ENCODE measurements around the gene NOP14. TPM values are rescaled to one million over a fixed set of nuclear protein-coding genes. Genes with fewer than 3 reads are reported as not detected.
A peak's percentile ranks its signal among the peaks of the same experiment; 100 is the strongest.

NOP14 gene
- total RNA-seq, 1 donor from 2014 or later = 12.3 TPM

DNA sequence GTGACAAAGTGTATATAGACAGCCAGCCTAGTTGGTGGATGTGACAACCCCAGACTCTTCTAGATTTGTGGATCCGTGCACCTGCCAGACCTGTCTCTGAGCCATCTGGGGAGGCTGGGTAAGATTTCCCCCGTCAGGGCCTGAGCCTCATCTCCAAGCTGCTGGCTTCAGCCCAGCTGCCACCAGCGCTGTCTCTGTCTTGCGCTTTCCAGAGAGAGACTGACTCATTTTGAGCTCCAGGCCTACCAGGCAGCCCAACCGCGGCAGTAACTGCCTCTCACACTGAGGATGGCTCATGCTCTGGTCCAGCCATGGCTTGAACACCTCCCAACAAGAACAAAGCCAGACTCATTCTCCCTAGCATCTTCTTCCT, 26.4 kb downstream of the NOP14 start:
- Histone ChIP-seq H3K36me3 (peaks cover 36 to 50% of the 10 kb centered on the region in 2 donors), H3K4me1 (peaks cover 0 to 21% of the 10 kb centered on the region in 2 donors), H3K4me3 (no peak overlapping the region), H3K9me3 (no peaks in the 10 kb centered on the region), H3K27ac (no peak overlapping the region), H3K27me3 (no peaks in the 10 kb centered on the region)
- TF ChIP-seq CTCF (IDR thresholded peaks at IDR 0.05) = no peak
- intact Hi-C loops (cut with DNase I) = loop anchor here (10.0 kb wide), 1 partner anchor 472 kb away; the partner anchor contains the start of gene RNF4
- peak in 1 of 2 donors; percentile 60 for DNase-seq (ENCODE audit: low spot score in 2 of 2)

DNA sequence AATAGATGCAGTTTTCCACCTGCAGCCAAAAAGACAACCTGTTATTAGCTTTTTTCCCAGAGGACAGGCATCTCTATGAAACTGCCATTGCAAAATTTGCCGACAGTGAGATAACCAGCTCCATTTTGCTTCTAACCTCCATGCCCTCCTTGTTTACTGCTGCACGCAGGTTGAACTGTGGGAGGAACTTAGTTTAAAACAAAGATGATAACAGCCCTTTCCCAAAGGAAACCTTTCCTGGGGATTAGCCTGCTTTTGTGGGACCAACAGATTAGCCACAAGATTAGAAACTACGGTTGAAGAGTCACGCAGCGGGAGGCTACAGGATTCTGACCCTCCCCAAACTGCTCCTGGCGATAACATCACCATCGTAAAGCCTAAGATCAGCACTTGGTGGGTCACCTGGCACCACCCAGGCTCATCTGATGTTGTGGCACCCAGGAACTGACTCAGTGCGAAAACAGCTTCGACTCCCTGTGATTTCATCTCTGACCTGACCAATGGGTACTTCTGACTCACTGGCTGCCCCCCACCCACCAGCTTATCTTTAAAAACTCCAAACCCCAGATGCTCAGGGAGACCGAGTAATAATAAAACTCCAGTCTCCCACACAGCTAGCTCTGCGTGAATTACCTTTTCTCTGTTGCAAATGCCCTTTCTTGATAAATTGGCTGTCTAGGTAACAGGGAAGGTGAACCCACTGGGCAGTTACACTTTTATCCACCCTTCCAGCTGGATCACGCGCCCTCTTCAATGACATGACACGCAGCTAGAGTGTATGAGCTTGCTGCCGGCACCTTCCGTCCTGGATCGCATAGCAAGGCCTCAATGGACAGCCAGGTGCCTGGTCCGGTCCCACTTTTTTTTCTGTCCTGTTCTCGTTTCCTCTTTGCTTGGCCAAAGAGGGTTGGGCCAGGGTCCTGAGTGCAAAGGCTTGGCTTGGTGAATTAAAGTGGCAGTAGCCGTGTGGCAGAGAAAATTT, 27.2 kb downstream of the NOP14 start:
- Histone ChIP-seq H3K4me1 (peaks cover 0 to 21% of the 10 kb centered on the region in 2 donors), H3K4me3 (peak overlapping the region; percentile 59 to 76), H3K36me3 (peaks cover 33 to 50% of the 10 kb centered on the region in 2 donors), H3K27me3 (no peaks in the 10 kb centered on the region), H3K9me3 (no peaks in the 10 kb centered on the region), H3K27ac (peak overlapping the region in 1 of 2 donors; percentile 79)
- no peak for TF ChIP-seq CTCF (IDR thresholded peaks at IDR 0.05)
- intact Hi-C loops (cut with DNase I) = loop anchor here (2.0 to 10.0 kb wide), 2 partner anchors 139 to 471 kb away; partner anchors contain the start of genes HTT, HTT-AS and RNF4
- DNase-seq (ENCODE audit: low spot score in 2 of 2) = peak in 1 of 2 donors; percentile 63

DNA sequence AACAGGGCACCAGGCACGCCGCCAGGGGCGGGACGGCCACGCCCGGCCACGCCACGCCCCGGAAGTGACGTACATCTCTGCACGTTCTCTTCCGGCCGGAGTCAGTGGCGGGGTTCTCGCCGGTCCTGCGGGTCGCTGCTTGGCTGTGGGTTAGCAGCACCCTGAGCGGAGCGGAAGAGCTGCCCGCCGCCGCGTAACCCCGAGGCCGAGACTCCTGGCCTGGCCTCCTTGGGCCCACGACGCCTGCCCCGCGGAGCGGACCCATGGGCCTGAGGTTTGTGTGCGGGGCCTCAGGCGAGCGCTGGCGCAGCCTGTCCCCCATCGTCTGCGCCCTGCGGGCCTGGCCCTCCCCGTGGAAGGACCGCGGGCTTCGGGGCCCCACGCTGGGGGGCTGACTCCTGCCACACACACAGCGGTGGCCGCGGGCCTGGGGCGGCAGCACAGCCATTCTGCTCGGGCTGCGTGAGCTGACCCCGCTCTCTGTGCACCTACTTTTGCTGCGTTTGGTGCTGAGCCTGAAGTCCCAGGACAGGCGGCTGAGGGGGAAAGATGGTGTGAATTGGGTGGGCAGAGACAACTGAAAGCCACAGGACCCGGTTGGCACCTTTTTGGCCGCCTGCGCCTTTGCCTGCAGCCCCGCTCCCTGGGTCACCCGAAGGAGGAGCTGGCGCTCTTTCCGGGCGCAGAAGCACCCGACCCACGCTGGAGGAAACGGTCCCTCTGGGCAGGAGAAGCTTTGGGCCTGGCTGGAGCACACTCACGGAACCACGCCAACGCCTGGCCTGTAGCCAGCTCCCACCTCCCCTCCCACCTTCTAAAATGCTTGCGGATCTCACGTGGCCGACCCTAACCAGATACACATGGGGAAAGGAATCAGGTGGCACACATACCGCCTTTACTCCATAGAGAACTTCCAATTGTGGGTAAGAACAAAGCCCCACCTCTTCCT, 28.1 kb downstream of the NOP14 start:
- Histone ChIP-seq H3K4me3 (peak overlapping the region; percentile 59 to 76), H3K4me1 (peaks cover 0 to 21% of the 10 kb centered on the region in 2 donors), H3K27me3 (no peaks in the 10 kb centered on the region), H3K9me3 (no peaks in the 10 kb centered on the region), H3K27ac (peak overlapping the region; percentile 77 to 79), H3K36me3 (peaks cover 31 to 50% of the 10 kb centered on the region in 2 donors)
- DNase-seq (ENCODE audit: low spot score in 2 of 2) = peak; percentile 72 to 95
- intact Hi-C loops (cut with DNase I) = loop anchor here (1.0 to 10.0 kb wide), 5 partner anchors 28 to 470 kb away; partner anchors contain the start of genes ADD1, GRK4, HTT and HTT-AS
- TF ChIP-seq CTCF (IDR thresholded peaks at IDR 0.05) = no peak

DNA sequence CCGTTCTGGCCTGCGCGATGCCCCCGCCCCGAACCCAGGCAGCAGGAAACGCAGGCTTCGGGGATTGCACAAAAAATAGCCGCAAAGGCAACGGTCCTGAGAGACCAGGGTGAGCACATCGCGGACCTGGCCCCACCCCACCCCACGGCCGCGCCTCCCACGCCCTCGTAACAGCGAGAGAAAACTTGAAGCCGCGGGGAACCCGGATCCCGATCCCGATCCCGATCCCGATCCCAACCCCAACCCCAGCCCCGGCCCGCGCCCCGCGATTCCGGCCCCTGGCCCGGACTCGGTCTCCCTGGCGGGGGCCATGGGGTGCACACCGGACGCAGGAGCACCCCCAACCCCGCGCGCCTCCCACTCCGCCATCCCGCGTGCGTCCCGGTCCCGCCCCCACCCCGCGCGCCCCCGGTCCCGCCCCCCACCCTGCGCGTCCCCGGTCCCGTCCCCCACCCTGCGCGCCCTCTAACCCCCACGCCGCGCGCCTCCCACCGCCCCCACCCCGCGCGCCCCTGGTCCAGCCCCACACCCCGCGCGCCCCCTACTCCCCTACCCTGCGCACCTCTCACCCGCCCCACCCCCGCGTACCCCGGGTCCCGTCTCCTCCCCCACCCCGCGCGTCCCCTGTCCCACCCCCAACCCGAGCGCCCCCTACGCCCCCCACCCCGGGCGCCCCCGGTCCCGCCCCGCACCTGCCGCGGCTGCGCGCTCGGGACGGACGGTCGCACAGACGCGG, 29.0 kb downstream of the NOP14 start:
- Histone ChIP-seq H3K4me3 (peak overlapping the region; percentile 59 to 76), H3K4me1 (peaks cover 0 to 21% of the 10 kb centered on the region in 2 donors), H3K36me3 (peaks cover 24 to 47% of the 10 kb centered on the region in 2 donors), H3K9me3 (no peaks in the 10 kb centered on the region), H3K27me3 (no peaks in the 10 kb centered on the region), H3K27ac (peak overlapping the region; percentile 77 to 79)
- intact Hi-C loops (cut with DNase I) = loop anchor here (1.0 to 10.0 kb wide), 5 partner anchors 29 to 469 kb away; partner anchors contain the start of genes ADD1, GRK4, HTT and HTT-AS
- no peak for TF ChIP-seq CTCF (IDR thresholded peaks at IDR 0.05)
- DNase-seq (ENCODE audit: low spot score in 2 of 2) = peak in 1 of 2 donors; percentile 82
